ENCODE data around the gene RBM4B.

DNA sequence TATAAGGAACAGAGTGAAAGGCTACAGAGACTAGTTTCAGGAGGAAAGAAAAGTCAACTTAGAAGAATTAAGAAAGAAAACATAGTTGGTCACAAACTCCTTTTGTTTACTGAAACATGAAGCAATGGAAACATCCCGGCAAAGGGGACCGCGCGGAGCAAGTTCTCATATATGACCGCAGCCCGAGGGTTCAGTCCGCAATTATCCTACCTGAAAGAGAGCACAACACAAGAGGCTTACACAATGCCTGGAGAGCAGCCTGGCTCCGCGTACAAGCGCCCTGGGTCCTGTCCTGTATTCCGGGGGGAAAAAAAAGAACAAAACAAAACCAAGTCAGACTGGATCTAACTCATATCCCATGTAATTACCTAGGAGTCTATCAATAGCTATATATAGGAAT is 12.3 kb downstream of the RBM4B start:
- TF ChIP-seq, protein P1, sequence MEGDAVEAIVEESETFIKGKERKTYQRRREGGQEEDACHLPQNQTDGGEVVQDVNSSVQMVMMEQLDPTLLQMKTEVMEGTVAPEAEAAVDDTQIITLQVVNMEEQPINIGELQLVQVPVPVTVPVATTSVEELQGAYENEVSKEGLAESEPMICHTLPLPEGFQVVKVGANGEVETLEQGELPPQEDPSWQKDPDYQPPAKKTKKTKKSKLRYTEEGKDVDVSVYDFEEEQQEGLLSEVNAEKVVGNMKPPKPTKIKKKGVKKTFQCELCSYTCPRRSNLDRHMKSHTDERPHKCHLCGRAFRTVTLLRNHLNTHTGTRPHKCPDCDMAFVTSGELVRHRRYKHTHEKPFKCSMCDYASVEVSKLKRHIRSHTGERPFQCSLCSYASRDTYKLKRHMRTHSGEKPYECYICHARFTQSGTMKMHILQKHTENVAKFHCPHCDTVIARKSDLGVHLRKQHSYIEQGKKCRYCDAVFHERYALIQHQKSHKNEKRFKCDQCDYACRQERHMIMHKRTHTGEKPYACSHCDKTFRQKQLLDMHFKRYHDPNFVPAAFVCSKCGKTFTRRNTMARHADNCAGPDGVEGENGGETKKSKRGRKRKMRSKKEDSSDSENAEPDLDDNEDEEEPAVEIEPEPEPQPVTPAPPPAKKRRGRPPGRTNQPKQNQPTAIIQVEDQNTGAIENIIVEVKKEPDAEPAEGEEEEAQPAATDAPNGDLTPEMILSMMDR (IDR thresholded peaks at IDR 0.05) = no peak
- no peak for TF ChIP-seq POLR2A (IDR thresholded peaks at IDR 0.05)

All from testis (tissue), 2 donors.